Ammon's horn (tissue), 1 donor: ENCODE measurements around the gene HSPG2.
"Not testable (repeated sequence)": the region's sequence is repeated elsewhere in the genome, so short reads cannot be mapped to it uniquely, and the experiment has no call there.

Experiments used
- DNase-seq: peaks from one replicate; pipeline ENCODE4 v3.0.0-alpha.2; 2016; ENCODE audit warnings: low spot score

Gene HSPG2

GRCh38 chr1:21932127-21932526 is 5.0 kb downstream of the HSPG2 start:
- DNase-seq: no peak

GRCh38 chr1:21931171-21932093 is 5.7 kb downstream of the HSPG2 start:
- no peak for DNase-seq

GRCh38 chr1:21930629-21931170 is 6.4 kb downstream of the HSPG2 start:
- DNase-seq: no peak

GRCh38 chr1:21930080-21930571 is 7.0 kb downstream of the HSPG2 start:
- DNase-seq: no peak

- no peak for DNase-seq
These were observed 9.4 kb downstream of the HSPG2 start for GRCh38 chr1:21927533-21928237.

GRCh38 chr1:21926814-21927532 is 10.1 kb downstream of the HSPG2 start:
- no peak for DNase-seq

- no peak for DNase-seq
These were observed 11.0 kb downstream of the HSPG2 start for GRCh38 chr1:21926065-21926464.

- DNase-seq: no peak
These were observed 11.7 kb downstream of the HSPG2 start for GRCh38 chr1:21925334-21925940.

- no peak for DNase-seq
These were observed 12.6 kb downstream of the HSPG2 start for GRCh38 chr1:21924503-21925005.

- no peak for DNase-seq
These were observed 14.8 kb downstream of the HSPG2 start for GRCh38 chr1:21922090-21923013.

- DNase-seq: no peak
These were observed 15.8 kb downstream of the HSPG2 start for GRCh38 chr1:21921100-21921875.

- DNase-seq: peak; percentile 29
These were observed 17.6 kb downstream of the HSPG2 start for GRCh38 chr1:21919520-21919919.

GRCh38 chr1:21917239-21917631 is 19.9 kb downstream of the HSPG2 start:
- DNase-seq: not testable (repeated sequence)

- DNase-seq: no peak
These were observed 20.5 kb downstream of the HSPG2 start for GRCh38 chr1:21916447-21917238.

- no peak for DNase-seq
These were observed 22.1 kb downstream of the HSPG2 start for GRCh38 chr1:21914880-21915640.

GRCh38 chr1:21914450-21914849 is 22.7 kb downstream of the HSPG2 start:
- DNase-seq: no peak

GRCh38 chr1:21913763-21914162 is 23.3 kb downstream of the HSPG2 start:
- DNase-seq: no peak

- no peak for DNase-seq
These were observed 23.9 kb downstream of the HSPG2 start for GRCh38 chr1:21913258-21913657.
